RKO (cell line): Measurements from ENCODE around the gene KRTAP4-11.
"Not testable (repeated sequence)": the region's sequence is repeated elsewhere in the genome, so short reads cannot be mapped to it uniquely, and the experiment has no call there.

Experiments
- DNase-seq: peaks from one replicate; pipeline ENCODE4 v3.0.0-alpha.2; 2016; ENCODE audit warnings: low spot score

The KRTAP4-11 gene

DNA sequence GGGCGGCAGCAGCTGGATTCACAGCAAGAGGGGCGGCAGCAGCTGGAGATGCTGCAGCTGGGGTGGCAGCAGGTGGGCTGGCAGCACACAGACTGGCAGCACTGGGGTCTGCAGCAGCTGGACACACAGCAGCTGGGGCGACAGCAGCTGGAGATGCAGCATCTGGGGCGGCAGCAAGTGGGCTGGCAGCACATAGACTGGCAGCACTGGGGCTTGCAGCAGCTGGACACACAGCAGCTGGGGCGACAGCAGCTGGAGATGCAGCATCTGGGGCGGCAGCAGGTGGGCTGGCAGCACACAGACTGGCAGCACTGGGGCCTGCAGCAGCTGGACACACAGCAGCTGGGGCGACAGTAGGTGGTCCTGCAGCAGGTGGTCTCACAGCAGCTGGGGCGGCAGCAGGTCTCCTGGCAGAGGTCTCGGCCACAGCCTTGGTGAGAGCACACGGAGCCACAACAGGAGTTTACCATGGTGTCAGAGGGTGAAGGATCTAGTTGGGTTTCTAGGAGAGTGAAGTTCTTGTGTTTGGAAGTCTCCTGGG is at the start of gene KRTAP4-11:
KRTAP4-11 (minus strand) TSS at position 528 of the 541 bp plus-strand sequence; CDS start at position 470, 58 bp downstream.
- DNase-seq: not testable (repeated sequence)

DNA sequence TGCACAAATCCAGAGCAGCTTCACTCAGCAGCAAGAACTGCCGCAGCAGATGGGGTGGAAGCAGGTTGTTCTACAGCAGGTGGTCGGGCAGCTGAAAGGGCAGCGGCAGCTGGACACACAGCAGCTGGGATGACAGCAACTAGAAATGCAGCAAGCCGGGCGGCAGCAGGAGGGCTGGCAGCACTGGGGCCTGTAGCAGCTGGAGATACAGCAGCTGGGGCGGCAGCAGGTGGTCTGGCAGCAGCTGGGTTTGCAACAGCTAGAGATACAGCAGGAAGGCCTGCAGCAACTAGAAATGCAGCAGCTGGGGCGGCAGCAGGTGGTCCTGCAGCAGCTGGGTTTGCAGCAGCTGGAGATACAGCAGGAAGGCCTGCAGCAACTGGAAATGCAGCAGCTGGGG is 49.4 kb upstream of the KRTAP4-11 start:
- DNase-seq: no peak

DNA sequence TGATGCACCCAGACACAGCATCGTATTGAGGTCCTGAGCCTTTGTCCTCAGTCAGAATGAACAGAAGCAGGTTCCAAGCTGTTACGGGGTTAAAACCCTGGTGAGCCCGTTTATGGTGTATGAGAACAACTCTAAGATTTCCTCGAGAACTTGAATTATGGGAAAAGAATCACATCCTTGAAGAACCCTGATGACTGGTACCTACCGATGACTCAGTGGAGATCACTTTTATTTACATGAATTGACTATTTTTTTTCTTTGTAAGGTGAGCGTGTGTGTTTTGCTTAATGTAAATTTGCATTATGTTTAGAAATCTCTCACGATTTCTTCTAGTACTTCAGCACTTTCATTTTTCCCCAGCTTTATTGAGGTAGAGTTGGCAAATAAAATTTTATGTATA is 45.7 kb upstream of the KRTAP4-11 start:
- peak; percentile 32 for DNase-seq

DNA sequence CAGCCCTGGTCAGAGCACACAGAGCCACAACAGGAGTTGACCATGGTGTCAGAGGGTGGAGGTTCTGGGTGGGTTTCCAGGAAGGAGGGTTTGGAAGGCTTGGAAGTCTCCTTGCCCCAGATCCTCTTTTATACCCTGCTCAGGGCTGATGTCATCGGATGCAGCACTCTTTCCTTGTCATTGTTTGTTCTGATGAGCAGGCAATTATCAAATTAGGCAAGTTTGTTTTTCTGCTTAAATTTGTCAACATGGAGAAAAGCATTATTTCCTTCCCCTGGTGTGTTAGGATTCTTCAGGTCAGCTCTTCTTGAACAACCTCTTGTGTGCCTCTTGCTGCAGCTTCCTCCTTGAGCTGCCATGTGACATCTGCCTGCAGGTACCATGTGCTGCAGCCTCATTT is 42.5 kb upstream of the KRTAP4-11 start, which contains the start of gene KRTAP4-4:
KRTAP4-4 (minus strand) TSS at position 101 of the 400 bp plus-strand sequence; CDS start at position 44, 57 bp downstream.
- DNase-seq: no peak

DNA sequence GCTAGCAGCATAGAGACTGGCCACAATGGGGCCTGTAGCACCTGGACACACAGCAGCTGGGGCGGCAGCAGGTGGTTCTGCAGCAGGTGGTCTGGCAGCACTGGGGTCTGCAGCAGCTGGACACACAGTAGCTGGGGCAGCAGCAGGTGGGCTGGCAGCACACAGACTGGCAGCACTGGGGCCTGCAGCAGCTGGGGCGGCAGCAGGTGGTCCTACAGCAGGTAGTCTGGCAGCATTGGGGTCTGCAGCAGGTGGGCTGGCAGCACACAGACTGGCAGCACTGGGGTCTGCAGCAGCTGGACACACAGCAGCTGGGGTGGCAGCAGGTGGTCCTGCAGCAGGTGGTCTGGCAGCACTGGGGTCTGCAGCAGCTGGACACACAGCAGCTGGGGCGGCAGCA is 42.0 kb upstream of the KRTAP4-11 start:
- DNase-seq: not testable (repeated sequence)

DNA sequence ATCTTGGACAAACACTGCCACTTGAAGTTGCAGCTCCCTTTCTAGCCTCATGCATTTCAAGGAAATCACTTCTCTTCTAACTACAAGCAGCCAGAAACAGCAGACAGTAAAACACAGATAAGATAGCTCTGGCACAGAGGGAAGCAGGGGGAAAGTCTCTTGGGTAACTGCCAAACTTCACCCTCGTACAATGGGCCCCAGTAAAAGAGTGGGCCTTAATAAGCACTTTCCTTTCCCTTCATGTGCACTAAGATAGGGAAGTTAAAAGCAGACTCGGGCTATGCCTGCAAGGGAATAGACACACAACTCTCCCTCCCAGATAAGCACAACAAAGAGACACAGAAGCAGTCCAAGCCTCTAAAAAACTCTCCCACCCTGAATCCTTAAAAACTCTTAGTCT is 35.7 kb upstream of the KRTAP4-11 start:
- no peak for DNase-seq

DNA sequence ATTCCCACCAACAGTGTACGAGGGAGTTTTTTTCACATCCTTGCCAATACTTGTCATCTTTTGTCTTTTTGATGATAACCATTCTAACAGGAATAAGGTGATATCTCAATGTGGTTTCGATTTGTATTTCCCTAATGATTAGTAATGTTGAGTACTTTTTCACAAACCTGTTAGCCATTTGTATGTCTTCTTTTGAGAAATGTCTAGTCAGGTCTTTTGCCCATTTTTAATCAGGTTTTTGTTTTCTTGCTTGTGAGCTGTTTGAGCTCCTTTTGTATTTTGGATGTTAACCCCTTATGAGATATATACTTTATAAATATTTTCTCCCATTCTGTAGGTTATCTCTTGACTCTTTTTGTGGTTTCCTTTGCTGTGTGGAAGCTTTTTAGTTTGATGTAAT is 33.4 kb upstream of the KRTAP4-11 start:
- no peak for DNase-seq

DNA sequence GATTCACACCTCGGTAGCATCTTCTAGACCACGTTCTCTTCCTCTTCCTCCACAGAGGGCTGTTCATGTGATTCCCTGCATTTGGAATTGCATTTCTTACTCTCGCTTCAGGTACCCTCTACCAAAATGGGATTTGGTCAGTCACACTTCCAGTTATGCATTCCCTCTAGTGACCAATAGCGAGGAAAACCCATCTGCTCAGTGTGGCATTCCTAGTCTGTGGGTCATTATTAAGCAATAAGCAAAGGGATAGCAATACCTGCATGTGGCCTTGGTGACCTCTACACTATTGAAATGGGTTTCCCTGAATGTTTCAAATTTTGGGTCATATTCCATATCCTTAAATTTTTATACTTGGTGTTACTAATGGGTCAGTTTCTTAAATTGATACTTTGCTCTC is 31.9 kb upstream of the KRTAP4-11 start:
- DNase-seq: no peak

DNA sequence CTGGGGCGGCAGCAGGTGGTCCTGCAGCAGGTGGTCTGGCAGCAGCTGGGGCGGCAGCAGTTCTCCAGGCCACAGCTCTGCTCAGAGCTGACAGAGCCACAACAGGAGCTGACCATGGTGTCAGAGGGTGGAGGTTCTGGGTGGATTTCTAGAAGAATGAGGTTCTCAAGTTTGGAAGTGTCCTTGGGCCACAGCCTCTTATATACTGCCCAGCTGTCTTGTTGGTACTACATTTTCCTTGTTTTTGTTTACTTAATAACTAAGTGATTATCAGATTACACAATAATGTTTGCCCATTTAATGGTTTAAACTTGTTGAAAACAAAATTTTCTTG is 31.4 kb upstream of the KRTAP4-11 start, which contains the start of gene KRTAP4-5:
KRTAP4-5 (minus strand) TSS at position 174 of the 334 bp plus-strand sequence; CDS start at position 116, 58 bp downstream.
- DNase-seq: no peak

DNA sequence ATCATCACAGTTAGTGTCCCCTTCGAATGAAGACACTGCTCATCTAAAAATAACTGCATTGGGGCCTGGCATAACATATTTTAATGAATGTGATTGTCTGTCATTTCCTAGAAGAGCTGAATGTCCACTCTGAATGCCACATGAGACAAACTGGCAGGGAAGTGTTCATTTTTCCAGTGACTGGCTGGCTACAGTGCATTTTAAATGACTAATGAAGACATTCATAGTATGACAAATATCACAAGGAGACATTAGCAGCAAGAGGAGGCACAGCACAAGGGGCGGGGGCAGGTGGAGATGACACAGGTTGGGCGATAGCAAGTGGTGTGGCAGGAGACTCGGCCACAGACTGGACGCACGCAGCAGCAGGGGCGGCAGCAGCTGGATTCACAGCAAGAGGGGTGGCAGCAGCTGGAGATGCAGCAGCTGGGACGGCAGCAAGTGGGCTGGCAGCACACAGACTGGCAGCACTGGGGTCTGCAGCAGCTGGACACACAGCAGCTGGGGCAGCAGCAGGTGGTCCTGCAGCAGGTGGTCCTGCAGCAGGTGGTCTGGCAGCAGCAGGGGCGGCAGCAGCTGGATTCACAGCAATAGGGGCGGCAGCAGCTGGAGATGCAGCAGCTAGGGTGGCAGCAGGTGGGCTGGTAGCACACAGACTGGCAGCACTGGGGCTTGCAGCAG is 30.9 kb upstream of the KRTAP4-11 start:
- DNase-seq: not testable (repeated sequence)

DNA sequence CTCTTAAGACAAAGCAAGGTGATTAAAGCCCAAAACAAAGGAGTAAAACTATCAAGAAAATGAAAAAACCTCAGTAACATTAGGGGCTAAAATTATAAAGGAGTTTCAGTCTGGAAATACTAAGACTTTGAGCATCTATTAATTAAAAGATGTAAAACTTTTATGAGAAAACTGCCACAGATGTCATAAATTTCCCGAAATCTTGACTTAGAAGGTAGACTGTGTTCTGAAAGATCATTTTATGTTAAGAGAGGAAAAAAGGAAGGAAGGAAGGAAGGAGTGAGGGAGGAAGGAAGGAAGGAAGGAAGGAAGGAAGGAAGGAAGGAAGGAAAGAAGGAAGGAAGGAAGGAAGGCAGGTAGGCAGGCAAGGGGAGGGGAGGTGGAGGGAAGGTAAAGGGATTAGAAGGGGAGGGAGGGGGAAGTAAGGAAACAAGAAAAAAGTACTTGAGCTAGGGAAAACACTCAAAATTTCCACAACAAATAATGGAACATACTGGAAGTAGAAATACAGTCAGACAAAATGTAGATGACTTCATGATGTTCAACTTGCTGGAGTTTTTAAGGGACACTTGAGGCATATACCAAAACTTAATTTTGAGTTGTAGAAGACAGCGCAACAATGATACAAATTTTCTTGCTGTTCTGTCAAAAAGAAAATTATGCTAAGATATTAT is 29.5 kb upstream of the KRTAP4-11 start:
- DNase-seq: no peak

DNA sequence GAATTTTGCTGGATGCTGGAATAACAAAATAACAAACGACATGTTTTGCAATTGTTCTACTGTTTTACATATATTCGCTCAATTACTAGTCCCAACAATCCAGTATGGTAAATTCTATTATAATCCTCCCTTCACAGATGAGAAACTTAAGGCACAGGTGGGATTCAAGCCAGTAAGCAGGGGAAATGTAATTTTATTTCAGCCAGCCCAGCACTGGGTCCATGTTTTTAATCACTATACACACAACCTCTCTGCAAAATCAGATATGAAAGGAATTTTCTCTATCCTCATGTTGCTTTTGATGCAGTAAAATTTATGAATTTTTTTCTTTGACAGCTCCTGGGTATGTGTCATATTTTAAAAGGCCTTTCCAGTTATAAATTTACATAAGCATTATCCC is 27.1 kb upstream of the KRTAP4-11 start:
- DNase-seq: no peak

DNA sequence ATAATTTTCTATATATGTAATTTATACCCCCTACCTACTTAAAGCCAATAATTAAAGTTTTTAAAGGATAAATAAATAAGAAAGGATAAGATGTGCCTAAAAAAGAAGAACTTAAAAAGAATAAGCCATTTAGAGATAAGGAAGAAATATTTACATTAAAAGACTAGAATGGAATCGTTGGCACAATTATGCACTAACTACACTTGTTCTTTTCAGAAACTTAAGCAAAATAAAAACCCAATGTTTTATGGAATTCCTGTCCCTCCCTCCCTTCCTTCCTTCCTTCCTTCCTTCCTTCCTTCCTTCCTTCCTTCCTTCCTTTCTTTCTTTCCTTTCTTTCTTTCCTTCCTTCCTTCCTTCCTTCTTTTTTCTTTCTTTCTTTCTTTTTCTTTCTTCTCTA is 26.7 kb upstream of the KRTAP4-11 start:
- no peak for DNase-seq

DNA sequence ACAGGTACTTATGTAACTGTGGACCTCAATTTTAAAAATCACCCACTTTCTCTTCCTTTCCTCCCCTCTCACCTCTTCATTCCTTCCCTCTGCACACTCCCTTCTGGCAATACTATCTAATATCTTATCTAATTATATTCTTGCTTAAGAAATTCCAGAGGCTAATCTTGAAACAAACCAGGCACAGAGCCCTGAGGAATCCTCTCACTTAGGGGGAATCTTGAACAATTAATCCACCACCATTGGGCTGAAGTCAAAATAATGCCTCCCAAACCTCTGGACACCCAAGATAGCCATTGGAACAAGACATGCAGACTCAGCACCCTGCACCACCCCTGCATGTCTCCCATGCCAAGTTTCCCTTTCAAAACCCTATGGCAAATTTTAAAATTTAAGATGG is 23.2 kb upstream of the KRTAP4-11 start:
- no peak for DNase-seq

DNA sequence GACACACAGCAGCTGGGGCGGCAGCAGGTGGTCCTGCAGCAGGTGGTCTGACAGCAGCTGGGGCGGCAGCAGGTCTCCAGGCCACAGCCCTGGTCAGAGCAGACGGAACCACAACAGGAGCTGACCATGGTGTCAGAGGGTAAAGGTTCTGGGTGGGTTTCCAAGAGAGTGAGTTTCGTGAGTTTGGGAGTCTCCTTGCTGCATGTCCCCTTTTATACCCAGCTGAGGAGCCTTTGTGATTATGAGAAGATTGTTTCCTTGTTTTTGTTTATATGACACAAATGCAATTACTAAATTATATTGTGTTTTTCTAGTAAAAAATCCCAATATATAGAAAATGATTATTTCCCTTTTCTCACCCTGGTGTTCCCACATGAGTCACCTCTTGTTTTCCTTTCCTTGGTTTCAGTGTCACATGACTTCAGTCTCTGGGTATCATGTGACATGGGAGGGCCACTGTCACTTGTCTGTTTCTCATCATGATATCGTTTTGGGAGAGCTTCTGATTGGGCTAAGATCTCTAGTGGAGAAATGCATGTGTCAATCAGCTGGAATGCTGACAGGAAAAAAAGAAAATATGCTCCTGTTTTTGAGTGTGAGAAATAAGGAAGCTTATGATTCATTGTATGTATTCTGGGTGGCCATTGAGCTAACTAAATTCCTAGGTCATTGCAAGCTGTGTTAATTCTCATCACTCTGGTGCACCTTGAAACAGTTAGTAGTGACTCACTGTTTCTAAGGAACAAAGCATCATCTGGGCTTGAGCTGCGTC is 22.4 kb upstream of the KRTAP4-11 start, which contains the start of gene KRTAP4-6:
KRTAP4-6 (minus strand) TSS at position 185 of the 772 bp plus-strand sequence; CDS start at position 128, 57 bp downstream.
- DNase-seq: peak; percentile 89

DNA sequence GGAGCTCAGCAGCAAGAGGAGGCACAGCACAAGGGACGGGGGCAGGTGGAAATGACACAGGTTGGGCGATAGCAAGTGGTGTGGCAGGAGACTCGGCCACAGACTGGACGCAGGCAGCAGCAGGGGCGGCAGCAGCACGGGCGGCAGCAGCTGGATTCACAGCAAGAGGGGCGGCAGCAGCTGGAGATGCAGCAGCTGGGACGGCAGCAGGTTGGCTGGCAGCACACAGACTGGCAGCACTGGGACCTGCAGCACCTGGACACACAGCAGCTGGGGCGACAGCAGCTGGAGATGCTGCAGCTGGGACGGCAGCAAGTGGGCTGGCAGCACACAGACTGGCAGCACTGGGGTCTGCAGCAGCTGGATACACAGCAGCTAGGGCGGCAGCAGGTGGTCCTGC is 21.7 kb upstream of the KRTAP4-11 start:
- DNase-seq: not testable (repeated sequence)

DNA sequence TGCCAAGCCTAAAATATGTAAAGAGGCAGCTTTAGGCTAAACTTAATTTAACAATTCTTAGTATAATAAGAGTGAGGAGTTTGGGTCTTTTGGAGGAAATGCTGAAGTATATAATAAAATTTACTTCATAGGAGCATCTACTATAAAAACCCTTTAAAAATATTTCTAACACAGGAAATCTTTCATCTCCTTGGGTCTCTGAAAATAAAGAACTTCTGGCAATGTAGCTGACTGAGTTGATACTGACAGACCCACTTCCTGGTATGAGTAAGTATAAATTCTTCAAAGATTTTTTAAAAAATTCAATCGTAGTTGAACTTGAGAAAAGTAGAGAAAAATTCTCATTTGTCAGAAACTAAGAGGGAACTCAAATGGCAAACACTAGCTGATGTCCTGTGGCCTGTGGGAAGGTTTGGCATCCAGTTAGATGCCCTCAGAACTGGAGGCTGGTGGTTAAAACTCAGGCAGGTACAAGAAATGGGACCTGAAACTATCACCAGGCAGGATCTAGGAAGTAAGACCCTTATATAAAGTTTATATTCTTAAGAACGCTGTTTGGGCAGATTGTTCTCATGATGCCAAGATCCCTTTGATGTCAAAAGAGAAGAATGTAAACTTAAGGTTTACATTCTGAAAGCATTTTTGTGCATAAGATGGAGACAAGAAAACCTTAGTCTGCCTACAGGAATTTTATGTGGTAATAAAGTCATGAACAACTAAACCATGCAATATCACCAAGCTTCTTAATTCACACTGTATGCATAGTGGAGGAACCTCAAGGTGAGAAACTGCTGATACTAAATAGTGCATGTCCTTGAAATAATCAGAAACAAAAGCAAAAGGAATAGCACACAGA is 15.9 kb upstream of the KRTAP4-11 start:
- DNase-seq: no peak

DNA sequence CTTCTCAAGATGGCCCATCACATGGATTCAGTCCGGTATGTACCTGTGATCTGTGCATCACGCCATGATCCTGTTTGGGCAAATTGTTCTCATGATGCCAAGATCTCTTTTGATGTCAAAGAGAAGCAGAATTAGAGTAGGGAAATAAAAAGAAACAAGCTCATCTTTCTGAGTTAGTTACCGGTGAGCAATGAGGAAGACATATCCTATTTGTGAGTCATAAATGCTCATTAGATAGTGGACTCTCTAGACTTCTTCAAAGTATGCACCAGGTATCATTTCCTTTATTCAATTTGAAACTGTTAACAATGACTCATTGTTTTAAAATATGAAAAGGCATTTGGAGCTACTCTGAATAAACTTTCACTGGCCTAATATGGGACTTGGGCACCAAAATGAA is 13.8 kb upstream of the KRTAP4-11 start:
- no peak for DNase-seq

DNA sequence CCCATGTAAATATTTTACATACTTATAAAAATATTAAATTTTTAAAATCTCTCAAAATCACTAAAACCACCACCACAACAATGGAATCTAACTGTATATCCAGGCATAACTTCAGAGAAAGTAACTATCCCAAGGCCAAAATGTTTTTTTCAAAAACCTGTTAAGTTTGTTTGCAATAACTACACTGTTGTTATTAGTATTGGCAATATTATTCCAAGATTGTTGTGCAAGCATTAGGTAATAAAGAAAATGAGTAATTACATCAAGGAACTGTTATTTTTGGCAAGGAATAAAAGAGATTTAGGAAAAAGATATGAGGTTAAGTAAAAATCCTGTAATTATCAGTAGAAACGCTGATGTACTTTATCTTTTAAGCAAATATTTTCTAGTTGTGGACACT is 9.2 kb upstream of the KRTAP4-11 start:
- no peak for DNase-seq

DNA sequence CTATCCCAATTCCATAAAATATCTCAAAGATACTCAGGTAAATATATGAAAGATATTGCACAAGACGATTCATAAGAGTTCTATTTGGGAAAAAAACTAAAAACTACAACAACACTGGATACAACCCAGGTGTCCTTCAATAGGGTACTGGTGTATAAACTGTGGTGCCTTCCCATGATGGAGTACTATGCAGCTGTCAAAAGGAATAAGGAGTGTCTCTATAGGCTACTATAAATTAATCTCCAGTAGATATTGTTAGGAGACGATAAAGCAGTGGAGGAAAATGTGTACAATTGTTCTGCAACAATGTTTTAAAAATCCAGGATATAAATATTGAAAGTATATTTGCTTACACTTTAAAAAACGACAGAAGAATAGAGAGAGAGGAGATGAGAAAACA is 8.2 kb upstream of the KRTAP4-11 start:
- DNase-seq: no peak

DNA sequence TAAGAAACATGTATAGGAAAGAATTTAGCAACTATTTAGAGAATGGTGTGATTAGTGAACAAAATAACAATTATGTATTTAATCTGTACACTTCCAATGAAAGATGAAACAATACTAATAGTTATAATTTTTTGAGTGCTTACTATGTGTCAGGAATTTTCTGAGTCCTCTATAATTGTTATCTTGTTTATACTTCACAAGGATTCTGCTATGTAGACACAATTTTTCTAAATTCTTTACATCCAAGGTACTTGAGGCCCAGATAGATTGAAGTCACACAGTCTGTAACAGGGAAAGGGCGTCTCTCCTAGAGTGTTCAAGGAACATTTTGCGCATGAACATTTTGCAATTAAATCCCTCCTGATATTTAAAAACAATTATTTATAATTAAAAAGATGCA is 6.9 kb upstream of the KRTAP4-11 start:
- DNase-seq: no peak
